Loucy (cell line): Measurements from ENCODE around the gene MBNL2.

Experiments
- H2AFZ ChIP-seq: fragments of 200-600 bp; sonication (generic); 2 replicates; pipeline ENCODE4 v1.6.0; 2016; ENCODE audit warnings: antibody characterized with exemption, mild to moderate bottlenecking, low read length, moderate library complexity
- H3F3A ChIP-seq: fragments of 200-600 bp; 2 replicates; pipeline ENCODE4 v1.6.0; 2016; ENCODE audit warnings: antibody characterized with exemption, low read depth, mild to moderate bottlenecking
- H3K27me3 ChIP-seq: fragments of 200-600 bp; sonication (generic); 2 replicates; pipeline ENCODE4 v1.6.1; 2014; ENCODE audit warnings: low read length, mild to moderate bottlenecking; ENCODE audit not compliant: insufficient read depth, poor library complexity, severe bottlenecking
- H3K36me3 ChIP-seq: fragments of 200-600 bp; sonication (generic); 2 replicates; pipeline ENCODE4 v1.6.1; 2016; ENCODE audit warnings: low read length; ENCODE audit not compliant: insufficient read depth
- H3K4me1 ChIP-seq: fragments of 200-600 bp; sonication (generic); 2 replicates; pipeline ENCODE4 v1.5.1; 2014; ENCODE audit warnings: low read length, mild to moderate bottlenecking; ENCODE audit not compliant: insufficient read depth, poor library complexity, severe bottlenecking
- H3K4me2 ChIP-seq: fragments of 200-600 bp; sonication (generic); 2 replicates; pipeline ENCODE4 v1.6.0; 2014; ENCODE audit warnings: antibody characterized with exemption, low read length, low read depth, mild to moderate bottlenecking; ENCODE audit not compliant: poor library complexity, severe bottlenecking
- H3K4me3 ChIP-seq: fragments of 200-600 bp; sonication (generic); 2 replicates; pipeline ENCODE4 v1.5.1; 2014; ENCODE audit warnings: low read length, mild to moderate bottlenecking, mixed read lengths; ENCODE audit not compliant: poor library complexity, severe bottlenecking
- H3K79me2 ChIP-seq: fragments of 200-600 bp; sonication (generic); 2 replicates; pipeline ENCODE4 v1.6.1; 2014; ENCODE audit warnings: low read length; ENCODE audit not compliant: insufficient read depth
- H3K9ac ChIP-seq: fragments of 200-600 bp; sonication (generic); 2 replicates; pipeline ENCODE4 v1.6.0; 2014; ENCODE audit warnings: mild to moderate bottlenecking, low read depth, low read length, moderate library complexity; ENCODE audit not compliant: poor library complexity, severe bottlenecking
- H3K9me2 ChIP-seq: fragments of 200-600 bp; sonication (generic); replicated peaks from 2 replicates; pipeline ENCODE4 v1.6.1; 2016; ENCODE audit warnings: low read depth, low read length, mixed read lengths
- H3K9me3 ChIP-seq: fragments of 200-600 bp; sonication (generic); 2 replicates; pipeline ENCODE4 v1.6.1; 2014; ENCODE audit warnings: mild to moderate bottlenecking, antibody characterized with exemption, low read length, low read depth; ENCODE audit not compliant: insufficient read depth
- H4K20me1 ChIP-seq: fragments of 200-600 bp; sonication (generic); 2 replicates; pipeline ENCODE4 v1.6.0; 2014; ENCODE audit warnings: antibody characterized with exemption, low read length, mild to moderate bottlenecking; ENCODE audit not compliant: insufficient read depth, poor library complexity, severe bottlenecking
- CTCF ChIP-seq: fragments of 200-600 bp; sonication (generic); conservative IDR thresholded peaks from 2 replicates; pipeline ENCODE4 v1.5.1; 2014; ENCODE audit warnings: mild to moderate bottlenecking, antibody characterized with exemption, low read length
- EZH2phosphoT487 ChIP-seq: fragments of 200-600 bp; IDR thresholded peaks from 2 replicates; pipeline ENCODE4 v1.6.1; 2018; ENCODE audit warnings: antibody characterized with exemption, mild to moderate bottlenecking, moderate library complexity, borderline replicate concordance

The MBNL2 gene

GRCh38 chr13:97433727-97434396 lies 211.7 kb downstream of the MBNL2 start, which contains the start of gene RAP2A:
Gene RAP2A (plus strand): TSS chr13:97434169. CDS start chr13:97434471, 302 bp downstream.
- Histone ChIP-seq H3K79me2 (peaks cover 56% of the 10 kb centered on the region), H3F3A (peaks cover 2% of the 10 kb centered on the region; the same call in 1 of the 2 replicates), H3K4me2 (peak within 1 kb of the TSS; percentile 97), H3K9ac (peak within 1 kb of the TSS; percentile 97), H3K36me3 (no peaks in the 10 kb centered on the region), H3K27me3 (no peaks in the 10 kb centered on the region), H3K4me1 (peaks cover 69% of the 10 kb centered on the region), H3K9me3 (no peaks in the 10 kb centered on the region), H2AFZ (peak within 1 kb of the TSS; percentile 82), H3K9me2 (no peaks in the 10 kb centered on the region), H4K20me1 (peaks cover 32% of the 10 kb centered on the region), H3K4me3 (peak within 1 kb of the TSS; percentile 96)
- TF ChIP-seq EZH2phosphoT487: no peak
- no peak for TF ChIP-seq CTCF

DNA sequence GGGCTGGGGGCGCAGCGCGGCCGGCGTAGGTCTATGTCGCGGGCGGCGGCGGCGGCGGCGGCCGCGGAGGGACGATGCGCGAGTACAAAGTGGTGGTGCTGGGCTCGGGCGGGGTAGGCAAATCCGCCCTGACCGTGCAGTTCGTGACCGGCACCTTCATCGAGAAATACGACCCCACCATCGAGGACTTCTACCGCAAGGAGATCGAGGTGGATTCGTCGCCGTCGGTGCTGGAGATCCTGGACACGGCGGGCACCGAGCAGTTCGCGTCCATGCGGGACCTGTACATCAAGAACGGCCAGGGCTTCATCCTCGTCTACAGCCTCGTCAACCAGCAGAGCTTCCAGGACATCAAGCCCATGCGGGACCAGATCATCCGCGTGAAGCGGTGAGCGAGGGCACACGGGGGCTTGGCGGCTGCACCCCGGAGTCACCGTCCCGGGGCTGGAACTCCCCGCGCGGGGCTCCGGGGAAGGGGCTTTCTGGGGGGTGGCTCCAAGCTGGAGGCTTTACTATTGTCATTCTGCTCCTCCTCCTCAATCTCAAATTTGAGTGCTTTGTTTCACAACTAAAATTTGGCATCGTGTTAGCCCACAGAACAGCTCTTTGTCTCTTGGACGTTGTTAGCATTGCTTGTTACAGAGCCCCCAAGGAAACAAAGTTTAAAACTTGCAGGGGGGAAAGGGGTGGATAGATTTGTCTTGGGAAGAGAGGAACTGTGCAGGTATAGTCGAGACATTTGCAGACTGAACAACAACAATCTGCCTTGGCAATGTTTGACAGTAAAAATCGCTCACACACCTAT lies 212.5 kb downstream of the MBNL2 start:
- no peaks in the 10 kb centered on the region for H3K9me2 ChIP-seq
- peaks cover 72% of the 10 kb centered on the region for H3K4me1 ChIP-seq
- peak overlapping the region; percentile 92 for H3K4me3 ChIP-seq
- no peaks in the 10 kb centered on the region for H3K9me3 ChIP-seq
- peaks cover 36% of the 10 kb centered on the region for H4K20me1 ChIP-seq
- no peaks in the 10 kb centered on the region for H3K27me3 ChIP-seq
- H3K9ac ChIP-seq: peak overlapping the region; percentile 78
- no peaks in the 10 kb centered on the region for H3K36me3 ChIP-seq
- H3K4me2 ChIP-seq: peak overlapping the region; percentile 97
- peaks cover 2% of the 10 kb centered on the region; the same call in 1 of the 2 replicates for H3F3A ChIP-seq
- peaks cover 63% of the 10 kb centered on the region for H3K79me2 ChIP-seq
- TF ChIP-seq CTCF: no peak
- no peak for TF ChIP-seq EZH2phosphoT487
- peak overlapping the region; percentile 81 for H2AFZ ChIP-seq

DNA sequence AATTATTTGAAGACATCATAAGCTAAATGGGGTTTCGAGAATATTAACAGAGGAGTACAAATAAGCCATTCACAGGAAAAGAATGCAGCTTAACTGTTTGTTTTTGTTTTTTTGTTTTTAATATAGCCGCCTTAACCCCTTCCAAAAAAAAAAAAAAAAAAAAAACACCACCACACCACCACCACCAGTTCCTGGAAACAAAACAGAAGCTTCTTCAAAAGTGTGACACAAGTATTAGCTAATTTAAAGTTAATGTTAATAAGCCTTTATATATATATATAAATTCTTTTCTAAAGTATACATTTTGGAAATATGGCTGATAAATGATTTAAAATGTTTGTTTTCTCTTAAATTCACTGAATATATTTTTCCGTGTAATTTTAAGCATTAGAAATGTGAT lies 213.2 kb downstream of the MBNL2 start:
- Histone ChIP-seq H3K9ac (peak overlapping the region; percentile 78), H3K9me2 (no peaks in the 10 kb centered on the region), H3K36me3 (no peaks in the 10 kb centered on the region), H3F3A (peaks cover 2% of the 10 kb centered on the region; the same call in 1 of the 2 replicates), H2AFZ (peak overlapping the region; percentile 81), H3K4me3 (peak overlapping the region; percentile 92), H3K9me3 (no peaks in the 10 kb centered on the region), H3K4me2 (peak overlapping the region; percentile 97), H4K20me1 (peaks cover 36% of the 10 kb centered on the region), H3K79me2 (peaks cover 63% of the 10 kb centered on the region), H3K4me1 (peaks cover 67% of the 10 kb centered on the region), H3K27me3 (no peaks in the 10 kb centered on the region)
- no peak for TF ChIP-seq CTCF
- no peak for TF ChIP-seq EZH2phosphoT487
